ENCODE data around the gene HUS1B.
"Not testable (repeated sequence)": the region's sequence is repeated elsewhere in the genome, so short reads cannot be mapped to it uniquely, and the experiment has no call there.

HUS1B gene

DNA sequence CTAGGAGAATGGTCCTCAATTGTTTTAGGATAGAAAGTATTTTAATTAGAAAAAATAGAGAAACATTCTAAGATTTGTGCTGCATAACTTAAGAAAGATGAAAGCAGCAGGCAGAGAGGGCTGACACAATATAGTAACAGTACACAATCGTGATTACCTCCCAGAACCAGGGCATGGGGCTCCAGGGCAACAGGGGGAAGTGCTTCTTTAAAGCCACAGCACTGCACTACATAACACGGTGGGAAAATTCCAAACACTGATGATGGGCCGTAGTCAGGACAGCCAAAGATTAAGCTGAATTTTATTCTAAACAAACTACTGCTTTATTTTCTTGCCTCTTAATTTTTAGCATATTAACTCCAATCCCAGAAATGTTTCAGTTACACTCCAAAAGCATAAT, 21.6 kb upstream of the HUS1B start:
- DNase-seq (ENCODE audit: low read depth) = no peak

DNA sequence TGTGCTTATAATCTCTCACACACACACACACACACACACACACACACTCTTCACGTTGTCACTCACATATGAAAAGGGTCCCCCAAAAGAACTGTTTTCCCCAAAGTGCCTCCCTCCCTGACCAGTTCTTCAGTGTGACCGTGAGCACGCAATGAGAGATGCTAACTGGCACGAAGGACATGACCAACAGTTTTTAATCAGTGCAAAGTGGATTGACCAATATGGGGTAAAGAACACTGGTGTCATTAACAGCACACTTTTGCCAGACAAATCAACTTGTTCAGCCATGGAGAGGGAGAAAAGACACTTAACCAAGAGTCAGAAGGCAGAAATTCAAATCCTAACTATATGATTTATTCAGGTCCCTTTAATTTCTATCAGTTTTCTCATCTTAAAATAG, 21.0 kb upstream of the HUS1B start:
- DNase-seq (ENCODE audit: low read depth) = peak; percentile 58

DNA sequence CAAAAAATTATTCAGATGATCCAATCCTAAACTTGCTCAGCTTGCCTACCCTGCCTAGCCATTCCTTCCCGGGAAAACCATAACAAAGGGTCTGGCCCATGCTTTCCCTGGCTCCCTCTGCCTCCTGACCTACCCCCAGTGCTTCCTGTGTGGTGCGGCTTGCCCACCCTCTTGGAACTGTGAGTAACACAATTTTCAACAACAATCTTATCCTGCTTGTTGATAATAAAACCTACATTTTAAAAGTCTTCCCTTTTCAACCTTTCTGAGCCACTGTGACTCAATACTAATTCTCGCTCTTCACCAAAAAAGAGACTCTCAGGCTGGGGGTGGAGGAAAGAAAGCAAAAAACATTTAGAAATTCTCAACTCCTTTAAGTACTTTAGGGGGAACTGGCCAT, 18.1 kb upstream of the HUS1B start:
- no peak for DNase-seq (ENCODE audit: low read depth)

DNA sequence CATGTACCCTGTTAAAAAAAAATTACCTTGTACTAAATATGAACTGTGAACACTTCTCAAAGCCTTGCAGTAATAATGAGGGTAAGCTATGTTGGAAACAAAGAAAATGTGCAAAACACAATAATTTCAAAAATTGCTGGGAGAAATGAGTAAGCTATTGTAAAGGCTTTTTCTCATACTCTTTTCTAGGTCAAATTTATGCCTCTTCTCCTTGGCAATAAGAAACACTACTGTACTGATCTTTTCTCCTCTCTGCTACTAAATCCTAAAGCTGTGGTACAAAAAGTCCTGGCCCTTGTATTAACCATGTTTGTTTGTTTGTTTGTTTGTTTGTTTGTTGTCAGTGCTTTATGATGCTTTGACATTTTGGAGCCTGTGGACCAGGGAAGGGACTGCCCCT, 17.5 kb upstream of the HUS1B start:
- no peak for DNase-seq (ENCODE audit: low read depth)

DNA sequence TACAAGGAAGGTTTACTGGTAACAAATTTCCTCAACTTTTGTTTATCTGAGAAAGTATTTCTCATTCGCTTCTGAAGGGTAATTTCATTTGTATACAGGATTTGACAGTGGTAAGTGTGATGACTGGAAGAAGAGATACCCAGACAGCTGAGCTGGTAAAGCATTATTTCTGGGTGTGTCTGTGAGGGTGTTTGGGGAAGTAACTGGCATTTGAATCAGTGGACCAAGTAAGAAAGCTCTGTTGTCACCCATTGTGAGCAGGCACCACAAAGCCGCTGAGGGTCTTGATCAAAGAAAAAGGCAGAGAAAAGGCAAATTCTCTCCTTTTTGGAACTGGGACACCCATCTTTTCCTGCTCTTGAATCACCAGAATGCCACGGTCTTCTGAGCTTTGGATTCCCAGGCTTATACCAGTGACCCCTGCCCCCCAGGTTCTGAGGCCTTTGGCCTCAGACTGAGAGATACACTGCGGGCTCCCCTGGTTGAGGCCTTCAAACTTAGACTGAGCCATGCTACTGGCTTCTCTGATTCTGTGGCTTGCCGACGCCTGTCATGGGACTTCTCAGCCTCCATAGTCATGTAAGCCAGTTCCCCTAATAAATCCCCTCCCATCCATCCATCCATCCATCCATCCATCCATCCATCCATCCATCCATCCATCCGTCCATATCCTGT, 10.5 kb upstream of the HUS1B start:
- DNase-seq (ENCODE audit: low read depth) = no peak

DNA sequence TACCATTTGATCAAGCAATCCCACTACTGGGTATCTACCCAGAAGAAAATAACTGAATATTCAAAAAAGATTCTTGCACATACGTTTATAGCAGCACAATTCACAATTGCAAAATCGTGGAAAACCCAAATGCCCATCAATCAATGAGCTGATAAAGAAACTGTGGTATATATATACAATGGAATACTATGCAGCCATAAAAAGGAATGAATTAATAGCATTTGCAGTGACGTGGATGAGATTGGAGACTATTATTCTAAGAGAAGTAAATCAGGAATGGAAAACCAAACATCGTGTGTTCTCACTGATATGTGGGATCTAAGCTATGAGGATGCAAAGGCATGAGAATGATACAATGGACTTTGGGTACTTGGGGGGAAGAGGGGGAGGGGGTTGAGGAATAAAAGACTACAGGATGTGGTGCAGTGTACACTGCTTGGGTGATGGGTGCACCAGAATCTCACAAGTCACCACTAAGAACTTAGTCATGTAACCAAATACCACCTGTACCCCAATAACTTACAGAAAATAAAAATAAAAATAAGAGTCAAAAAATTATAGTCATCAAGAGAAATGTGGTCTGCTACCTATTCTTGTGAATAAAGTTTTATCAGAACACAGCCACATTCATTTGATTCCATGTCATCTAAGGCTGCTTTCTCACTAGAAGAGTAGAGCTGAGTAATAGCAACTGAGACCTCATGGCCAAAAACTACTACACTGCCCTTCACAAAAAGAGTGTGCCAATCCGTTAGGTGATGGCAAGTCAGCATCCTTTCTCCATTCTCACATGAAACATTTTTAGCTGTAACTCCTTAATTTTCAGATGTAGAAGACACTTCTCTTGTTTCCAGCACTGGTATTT, 8.7 kb upstream of the HUS1B start:
- no peak for DNase-seq (ENCODE audit: low read depth)

DNA sequence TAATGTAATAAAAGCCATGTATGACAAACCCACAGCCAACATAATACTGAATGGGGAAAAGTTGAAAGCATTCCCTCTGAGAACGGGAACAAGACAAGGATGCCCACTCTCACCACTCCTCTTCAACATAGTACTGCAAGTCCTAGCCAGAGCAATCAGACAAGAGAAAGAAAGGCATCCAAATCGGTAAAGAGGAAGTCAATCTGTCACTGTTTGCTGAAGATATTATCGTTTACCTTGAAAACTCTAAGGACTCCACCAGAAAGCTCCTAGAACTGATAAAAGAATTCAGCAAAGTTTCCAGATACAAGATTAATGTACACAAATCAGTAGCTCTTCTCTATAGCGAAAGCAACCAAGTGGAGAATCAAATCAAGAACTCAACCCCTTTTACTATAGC, 6.9 kb upstream of the HUS1B start:
- not testable (repeated sequence) for DNase-seq (ENCODE audit: low read depth)

DNA sequence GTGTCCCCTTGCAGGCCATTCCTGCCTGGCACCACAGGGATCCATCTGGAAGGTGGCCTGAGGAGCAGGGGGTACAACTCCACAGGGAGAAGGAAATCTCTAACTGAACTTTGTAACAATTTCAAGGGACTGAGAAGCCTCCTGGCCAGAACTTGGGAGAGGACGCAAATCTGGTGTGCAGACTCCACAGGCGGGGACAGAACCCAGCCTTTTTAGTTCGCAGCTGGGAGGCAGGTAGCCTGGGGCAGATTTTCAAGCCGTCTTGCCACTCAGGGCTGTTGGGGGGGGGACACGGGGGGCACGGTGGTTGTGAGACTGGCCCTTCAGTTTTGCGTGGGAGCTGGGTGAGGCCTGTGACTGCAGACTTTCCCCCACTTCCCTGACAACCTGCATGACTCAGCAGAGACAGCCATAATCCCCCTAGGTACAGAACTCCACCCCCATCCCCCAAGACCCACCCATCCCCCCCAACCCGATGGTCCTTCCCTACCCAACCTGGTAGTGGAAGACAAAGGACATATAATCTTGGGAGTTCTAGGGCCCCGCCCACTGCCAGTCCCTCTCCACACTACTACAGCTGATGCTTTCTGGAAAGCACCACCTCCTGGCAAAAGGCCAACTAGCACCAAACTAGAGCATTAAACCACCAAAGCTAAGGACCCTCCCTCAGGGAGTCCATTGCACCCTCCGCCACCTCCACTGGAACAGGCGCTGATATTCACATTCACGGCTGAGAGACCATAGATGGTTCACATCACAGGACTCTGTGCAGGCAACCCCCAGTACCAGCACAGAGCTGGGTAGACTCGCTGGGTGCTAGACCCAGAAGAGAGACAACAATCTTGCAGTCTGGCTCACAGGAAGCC, 3.0 kb upstream of the HUS1B start:
- no peak for DNase-seq (ENCODE audit: low read depth)

DNA sequence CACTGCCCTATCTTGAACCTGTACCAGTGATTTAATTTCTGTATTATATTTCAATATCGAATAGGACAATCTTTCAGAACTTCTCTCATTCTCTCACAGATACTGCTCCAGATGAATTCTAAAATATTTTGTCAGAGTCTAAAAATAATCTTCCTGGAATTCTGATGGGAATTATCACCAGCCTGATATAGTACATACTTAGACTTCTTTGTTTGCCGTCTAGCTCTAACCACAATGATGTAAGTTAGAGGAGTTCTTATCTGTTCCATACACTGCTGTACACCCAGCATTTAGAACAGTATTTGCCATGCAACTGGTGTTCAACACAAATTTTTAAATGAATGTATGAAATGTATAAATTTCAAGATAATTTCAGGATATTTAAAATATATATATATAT, 1.3 kb upstream of the HUS1B start:
- DNase-seq (ENCODE audit: low read depth) = no peak

DNA sequence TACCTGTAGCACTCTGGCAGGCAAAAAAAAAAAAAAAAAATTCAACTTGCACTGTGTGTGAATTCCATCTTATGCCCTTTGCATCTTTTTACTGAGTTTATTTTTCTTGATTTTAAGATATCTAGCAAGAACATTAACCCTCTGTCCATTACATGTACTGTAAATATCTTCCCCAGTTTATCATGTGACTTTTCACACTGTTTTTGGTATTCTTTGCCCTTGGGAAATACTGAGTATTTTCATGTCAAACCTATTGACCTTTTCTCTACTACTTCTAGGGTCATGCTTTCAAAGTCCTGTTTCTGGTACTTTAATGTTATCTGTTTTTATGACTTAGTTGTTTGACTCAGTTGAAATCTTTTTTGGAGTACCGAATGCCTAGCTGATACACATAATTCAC, 843 bp upstream of the HUS1B start:
- DNase-seq (ENCODE audit: low read depth) = no peak

DNA sequence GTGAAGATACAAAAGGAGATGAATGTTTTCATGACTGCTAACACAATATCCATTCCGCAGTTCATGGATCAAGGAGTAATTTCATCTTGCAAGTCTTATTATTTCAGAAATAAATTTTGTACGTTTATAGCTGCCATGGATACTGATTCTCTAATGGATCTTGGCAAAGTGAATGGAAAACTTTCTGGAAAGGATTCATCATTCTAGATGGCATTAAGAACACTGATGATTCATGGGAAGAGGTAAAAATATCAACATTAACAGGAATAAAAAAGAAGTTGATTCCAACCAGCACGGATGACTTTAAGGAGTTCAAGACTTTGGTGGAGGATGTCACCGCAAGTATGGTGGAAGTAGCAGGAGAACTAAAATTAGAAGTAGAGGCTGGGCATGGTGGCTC, 2.8 kb downstream of the HUS1B start:
- DNase-seq (ENCODE audit: low read depth) = peak; percentile 66

DNA sequence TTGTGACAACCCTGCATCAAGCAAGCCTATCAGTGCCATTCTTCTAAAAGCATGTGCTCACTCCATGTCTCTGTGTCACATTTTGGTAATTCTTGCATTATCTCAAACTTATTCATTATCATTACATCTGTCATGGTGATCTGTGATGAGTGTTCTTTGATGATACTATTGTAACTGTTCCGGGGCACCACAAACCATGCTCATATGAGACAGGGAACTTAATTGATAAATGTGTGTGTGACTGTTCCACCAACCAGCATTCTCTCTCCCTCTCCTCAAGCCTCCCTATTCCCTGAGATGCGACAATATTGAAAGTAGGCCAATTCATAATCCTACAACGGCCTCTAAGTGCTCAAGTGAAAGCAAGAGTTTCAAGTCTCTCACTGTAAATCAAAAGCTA, 4.0 kb downstream of the HUS1B start:
- DNase-seq (ENCODE audit: low read depth) = no peak

DNA sequence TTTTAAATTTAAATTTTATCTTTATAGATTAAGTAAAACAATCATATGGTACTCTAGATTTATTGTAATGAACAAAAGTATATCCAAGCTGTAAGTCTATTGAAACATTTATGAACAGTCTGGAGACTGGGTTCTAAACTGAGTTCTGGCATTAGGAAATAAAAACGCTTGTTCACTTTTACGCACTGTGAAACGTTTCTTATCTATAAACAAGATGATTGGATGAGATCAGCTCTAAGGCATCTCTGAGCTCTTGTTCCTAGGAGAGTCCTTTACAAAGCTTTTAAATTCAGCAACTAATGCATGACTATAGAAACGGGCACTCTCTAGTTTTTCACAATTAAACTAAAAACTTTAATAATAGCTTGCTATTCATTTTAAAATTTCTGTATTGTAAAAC, 6.8 kb downstream of the HUS1B start:
- DNase-seq (ENCODE audit: low read depth) = no peak

DNA sequence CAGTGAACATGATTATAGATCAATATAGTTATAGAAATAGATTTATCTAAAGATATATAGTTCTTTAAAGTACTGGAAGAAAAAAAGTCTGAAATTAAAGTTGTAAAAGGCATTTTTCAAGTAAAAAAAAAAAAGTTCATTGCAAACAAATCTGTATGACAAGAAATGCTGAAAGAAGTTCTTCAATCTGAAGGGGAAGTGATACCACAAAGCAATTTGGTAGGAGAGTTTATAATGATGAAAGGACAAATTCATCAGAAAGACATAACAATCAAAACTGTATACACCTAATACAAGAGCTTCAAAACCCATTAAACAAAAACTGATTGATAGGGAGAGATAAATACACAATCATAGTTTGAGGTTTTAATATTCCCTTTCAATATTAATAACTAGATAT, 14.1 kb downstream of the HUS1B start:
- DNase-seq (ENCODE audit: low read depth) = no peak

DNA sequence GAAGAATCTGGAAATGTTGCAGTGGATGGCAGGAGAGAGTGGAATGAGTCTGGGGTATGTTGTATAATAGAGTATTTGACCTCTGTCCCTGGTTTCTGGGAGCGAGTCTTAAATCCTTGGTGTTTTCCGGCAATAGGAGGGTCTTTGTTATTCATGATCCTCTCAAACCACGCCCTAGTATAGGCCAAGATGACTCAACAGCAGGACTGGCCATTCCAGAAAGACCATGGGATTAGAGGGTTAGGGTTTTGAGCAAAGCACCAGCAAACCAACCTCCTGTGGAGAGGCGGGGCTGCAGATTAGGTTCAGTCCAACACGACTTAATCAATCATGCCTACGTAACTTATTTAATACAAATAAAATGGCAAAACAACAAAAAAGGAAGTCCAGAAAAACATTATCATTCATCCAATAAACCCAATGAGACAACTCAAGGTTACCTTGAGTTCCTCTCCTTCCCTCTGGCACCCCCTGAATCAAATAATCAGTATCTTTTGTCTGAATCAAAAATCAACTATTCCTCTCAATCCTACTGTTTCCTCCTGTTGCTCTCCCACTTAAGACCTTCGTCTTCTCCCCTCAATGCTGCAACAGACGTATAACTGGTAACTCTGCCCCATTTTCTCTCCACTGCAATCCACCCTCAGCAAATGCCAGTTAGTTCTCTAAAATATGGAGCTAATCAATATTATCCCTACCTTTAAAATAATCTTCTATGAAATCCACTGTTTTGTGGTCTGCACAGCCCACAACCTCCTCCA, 15.5 kb downstream of the HUS1B start:
- no peak for DNase-seq (ENCODE audit: low read depth)

DNA sequence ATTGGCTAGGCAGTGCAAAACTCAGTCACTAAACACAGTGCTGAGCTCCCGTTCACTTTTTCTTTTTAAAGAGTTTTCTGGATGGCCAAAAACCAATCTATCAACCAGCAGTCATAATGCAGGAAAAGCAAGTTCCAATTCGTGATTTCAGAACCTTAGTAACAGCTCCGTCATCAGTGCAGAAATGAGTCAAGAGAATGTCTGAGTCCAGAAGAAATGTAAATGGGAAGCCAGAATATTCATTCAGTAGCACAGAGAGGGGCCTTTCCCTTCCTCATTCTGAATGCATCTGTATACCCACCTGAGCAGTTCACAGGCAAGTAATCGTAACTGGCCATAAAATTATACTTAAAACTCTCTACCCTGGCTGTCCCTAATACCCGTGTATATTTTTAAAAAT, 20.4 kb downstream of the HUS1B start:
- no peak for DNase-seq (ENCODE audit: low read depth)

DNA sequence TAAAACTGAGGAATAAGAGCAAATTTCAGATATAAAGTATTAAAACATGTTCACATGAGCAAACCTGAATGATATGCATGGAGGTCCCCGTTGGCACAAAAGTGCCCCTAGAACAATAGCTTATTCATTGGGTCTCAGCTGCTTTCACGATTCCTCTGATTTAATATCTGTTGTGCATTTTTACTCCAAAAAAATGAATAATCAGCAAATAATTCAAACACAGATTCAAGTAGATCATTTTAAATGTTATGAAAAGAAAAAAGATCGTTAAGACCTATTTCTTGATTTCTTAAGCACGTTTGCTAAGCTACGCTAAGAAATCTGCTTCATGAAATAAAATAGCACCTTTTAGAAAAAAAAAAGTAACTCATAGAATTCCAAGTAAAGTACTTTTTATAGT, 21.7 kb downstream of the HUS1B start:
- no peak for DNase-seq (ENCODE audit: low read depth)

DNA sequence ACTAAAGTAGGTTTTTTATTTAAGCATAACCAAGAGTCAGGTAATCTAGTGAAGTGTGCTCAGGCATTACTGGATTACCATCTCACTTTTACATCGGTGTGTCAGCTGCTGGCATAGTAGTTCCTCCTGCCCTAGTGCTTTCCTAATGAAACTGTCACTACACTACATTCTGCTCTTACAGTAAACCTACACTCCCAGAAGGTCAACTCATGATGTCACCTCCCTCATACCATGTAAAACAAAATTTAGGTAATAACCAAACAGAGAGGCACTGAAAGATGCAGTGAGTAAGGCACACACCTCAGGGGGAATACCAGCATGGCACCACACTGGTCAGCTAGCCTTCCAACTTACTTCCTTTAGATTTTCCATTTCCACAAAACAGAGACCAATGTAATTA, 23.3 kb downstream of the HUS1B start:
- DNase-seq (ENCODE audit: low read depth) = no peak

DNA sequence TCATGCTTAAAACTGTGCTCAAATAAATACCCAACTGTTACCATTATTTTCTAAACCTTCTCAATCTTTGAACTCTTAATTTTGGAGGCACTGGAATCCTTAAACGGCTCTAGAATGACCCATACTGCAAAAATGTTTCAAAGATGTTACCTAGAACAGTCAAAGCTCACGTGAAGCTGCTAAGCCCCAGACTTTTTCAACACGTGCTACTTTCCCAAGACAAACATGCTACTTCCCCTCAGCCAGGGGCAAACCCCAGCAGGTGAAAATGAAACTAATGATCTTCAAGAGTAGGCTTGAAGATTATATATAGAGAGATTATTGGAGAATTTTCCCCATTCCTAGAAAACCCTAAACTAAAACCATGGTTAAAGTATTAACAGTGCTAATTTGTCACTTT, 28.1 kb downstream of the HUS1B start:
- DNase-seq (ENCODE audit: low read depth) = no peak

DNA sequence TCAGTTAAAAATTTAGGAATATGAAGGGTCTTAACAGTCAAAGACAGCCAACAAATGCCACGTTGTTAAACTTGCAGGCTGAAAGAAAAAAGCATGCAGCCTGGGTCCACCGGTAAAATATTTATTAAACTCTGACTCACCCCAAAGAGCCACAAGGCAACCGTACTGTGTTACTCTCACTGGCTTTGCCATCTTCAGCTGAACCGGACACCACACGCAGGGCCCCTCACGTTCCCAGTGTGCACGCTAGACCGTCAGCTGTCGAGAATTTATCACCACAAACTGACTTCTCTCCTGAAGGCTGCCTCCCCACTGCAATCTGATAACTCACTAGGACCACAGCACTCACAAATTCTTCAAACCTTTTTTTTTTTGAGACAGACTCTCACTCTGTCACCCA, 30.7 kb downstream of the HUS1B start:
- peak; percentile 61 for DNase-seq (ENCODE audit: low read depth)

DNA sequence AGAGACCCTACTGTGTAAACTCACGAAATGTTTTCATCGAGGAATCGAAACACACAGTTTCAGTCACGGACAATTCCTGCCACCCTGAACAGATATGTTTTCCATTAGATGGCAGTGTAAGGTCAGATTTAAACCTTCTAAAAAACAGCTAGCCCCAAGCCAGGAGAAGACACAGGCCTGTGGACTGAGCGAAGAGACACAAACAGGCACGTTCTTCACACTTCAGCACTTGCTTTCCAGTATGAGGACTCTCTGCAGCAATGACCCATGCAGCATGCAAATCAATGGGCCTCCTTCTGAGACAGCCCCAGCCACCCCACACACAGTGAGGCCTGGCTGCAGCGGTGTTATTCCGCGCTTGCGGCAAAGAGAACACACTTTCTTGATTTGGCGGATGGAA, 31.9 kb downstream of the HUS1B start:
- peak; percentile 73 for DNase-seq (ENCODE audit: low read depth)

DNA sequence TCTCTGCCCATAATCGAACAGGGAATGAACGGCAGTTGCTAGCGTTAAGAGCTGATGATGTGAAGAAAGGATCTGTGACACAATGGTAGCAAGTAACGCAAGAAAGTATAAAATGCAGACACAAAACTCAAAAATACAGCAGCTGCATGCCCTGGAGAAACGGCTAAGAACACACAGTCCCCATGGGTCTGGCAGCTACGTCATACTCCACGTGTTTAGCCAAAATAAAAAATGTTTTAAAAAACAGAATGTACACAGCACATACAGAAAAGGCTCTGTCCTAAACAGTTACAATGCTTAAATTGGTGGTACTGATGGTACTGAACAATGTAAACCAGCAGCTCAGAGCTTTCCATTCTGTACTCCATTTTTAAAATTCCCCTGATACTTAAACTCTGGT, 34.4 kb downstream of the HUS1B start:
- DNase-seq (ENCODE audit: low read depth) = no peak

All from fibroblast of gingiva (primary cell).